Astrocyte (in vitro differentiated cells and primary cell): ENCODE measurements around the gene ATRN. TPM values are rescaled to one million over a fixed set of nuclear protein-coding genes. Genes with fewer than 3 reads are reported as not detected.

Experiments
- DNase-seq: peaks from one replicate; pipeline ENCODE4 v3.0.0-alpha.2; 2010; ENCODE audit warnings: low read depth
- FAIRE-seq: peaks from 2 replicates; lab custom pipeline; 2011; peaks lifted over from hg19 to GRCh38; lab: Jason Lieb, UNC
- H2AFZ ChIP-seq: 2 replicates; pipeline ENCODE4 v1.6.0; 2012; ENCODE audit warnings: low read depth, low read length, inconsistent platforms
- H3K27ac ChIP-seq: 2 replicates; pipeline ENCODE4 v1.5.1; 2011; ENCODE audit warnings: low read depth, low read length, inconsistent platforms
- H3K27me3 ChIP-seq: 2 replicates; pipeline ENCODE4 v1.6.0; 2011; ENCODE audit warnings: low read length, inconsistent platforms; ENCODE audit not compliant: insufficient read depth
- H3K36me3 ChIP-seq: 2 replicates; pipeline ENCODE4 v1.5.1; 2011; ENCODE audit warnings: low read length, inconsistent platforms; ENCODE audit not compliant: insufficient read depth
- H3K4me1 ChIP-seq: 2 replicates; pipeline ENCODE4 v1.5.1; 2011; ENCODE audit warnings: low read length, inconsistent platforms; ENCODE audit not compliant: insufficient read depth
- H3K4me2 ChIP-seq: 2 replicates; pipeline ENCODE4 v1.6.0; 2012; ENCODE audit warnings: low read length, inconsistent platforms
- H3K4me3 ChIP-seq: 2 replicates; pipeline ENCODE4 v1.5.1; 2011; ENCODE audit warnings: low read depth, mild to moderate bottlenecking, low read length, inconsistent platforms; ENCODE audit not compliant: insufficient read depth
- H3K79me2 ChIP-seq: 2 replicates; pipeline ENCODE4 v1.6.0; 2012; ENCODE audit warnings: mild to moderate bottlenecking, low read length, inconsistent platforms; ENCODE audit not compliant: insufficient read depth
- H3K9ac ChIP-seq: 2 replicates; pipeline ENCODE4 v1.6.0; 2012; ENCODE audit warnings: mild to moderate bottlenecking, low read length, inconsistent platforms
- H3K9me3 ChIP-seq: 2 replicates; pipeline ENCODE4 v1.5.1; 2012; ENCODE audit warnings: low read depth, mild to moderate bottlenecking, low read length, inconsistent platforms; ENCODE audit not compliant: insufficient read depth
- H4K20me1 ChIP-seq: 2 replicates; pipeline ENCODE4 v1.6.0; 2012; ENCODE audit warnings: low read length, inconsistent platforms; ENCODE audit not compliant: insufficient read depth
- H3K27ac Mint-ChIP-seq: one replicate; pipeline ENCODE4 v1.8.0; 2021; ENCODE audit warnings: mild to moderate bottlenecking, mixed read lengths; ENCODE audit not compliant: unreplicated experiment
- H3K27me3 Mint-ChIP-seq: one replicate; pipeline ENCODE4 v1.8.0; 2021; ENCODE audit warnings: low read depth, mixed read lengths; ENCODE audit not compliant: unreplicated experiment
- H3K36me3 Mint-ChIP-seq: one replicate; pipeline ENCODE4 v1.8.0; 2021; ENCODE audit warnings: low read depth, mixed read lengths; ENCODE audit not compliant: unreplicated experiment
- H3K4me1 Mint-ChIP-seq: one replicate; pipeline ENCODE4 v1.8.0; 2021; ENCODE audit warnings: low read depth, mixed read lengths; ENCODE audit not compliant: unreplicated experiment
- H3K4me3 Mint-ChIP-seq: one replicate; pipeline ENCODE4 v1.8.0; 2021; ENCODE audit warnings: mild to moderate bottlenecking, moderate library complexity, mixed read lengths; ENCODE audit not compliant: unreplicated experiment
- H3K9me3 Mint-ChIP-seq: one replicate; pipeline ENCODE4 v1.8.0; 2021; ENCODE audit warnings: mild to moderate bottlenecking, mixed read lengths; ENCODE audit not compliant: unreplicated experiment
- CTCF ChIP-seq: IDR thresholded peaks from 2 replicates; pipeline ENCODE4 v1.5.1; 2011; ENCODE audit warnings: low read depth, mild to moderate bottlenecking, inconsistent platforms, low read length, moderate library complexity; ENCODE audit not compliant: insufficient read depth
- EZH2 ChIP-seq: IDR thresholded peaks from 2 replicates; pipeline ENCODE4 v1.6.1; 2012; ENCODE audit warnings: mild to moderate bottlenecking, low read length, inconsistent platforms; ENCODE audit not compliant: insufficient read depth
- total RNA-seq: library from RNA; stranded (reverse); gene quantifications from 2 replicates; pipeline ENCODE4 v1.2.1, GENCODE V29; 2021

Gene ATRN
- total RNA-seq, 1 donor from 2014 or later: 33.8 TPM

- DNase-seq (no peak), FAIRE-seq (no peak)
- peaks cover under 1% of the 10 kb centered on the region for H3K9me3 Mint-ChIP-seq
- TF ChIP-seq EZH2 (no peak), CTCF (no peak)
- H3K4me3 ChIP-seq: no peak overlapping the region
- H2AFZ ChIP-seq: no peak overlapping the region
- no peaks in the 10 kb centered on the region for H3K36me3 ChIP-seq
- H3K4me1 ChIP-seq: no peaks in the 10 kb centered on the region
- H3K27me3 ChIP-seq: no peaks in the 10 kb centered on the region
- H4K20me1 ChIP-seq: peaks cover 6% of the 10 kb centered on the region
- no peak overlapping the region for H3K27ac ChIP-seq
- no peaks in the 10 kb centered on the region for H3K4me1 Mint-ChIP-seq
- peaks cover 9% of the 10 kb centered on the region for H3K79me2 ChIP-seq
- H3K4me2 ChIP-seq: no peak overlapping the region
- no peaks in the 10 kb centered on the region for H3K27me3 Mint-ChIP-seq
- no peak overlapping the region for H3K9ac ChIP-seq
- no peaks in the 10 kb centered on the region for H3K36me3 Mint-ChIP-seq
- no peaks in the 10 kb centered on the region for H3K9me3 ChIP-seq
- no peak overlapping the region for H3K27ac Mint-ChIP-seq
- no peak overlapping the region for H3K4me3 Mint-ChIP-seq
These were observed 32.1 kb downstream of the ATRN start for GRCh38 chr20:3502878-3503277.

GRCh38 chr20:3505148-3505547 is 34.3 kb downstream of the ATRN start:
- Mint-ChIP-seq H3K27me3 (no peaks in the 10 kb centered on the region), H3K4me1 (no peaks in the 10 kb centered on the region), H3K9me3 (no peaks in the 10 kb centered on the region), H3K4me3 (no peak overlapping the region), H3K27ac (no peak overlapping the region), H3K36me3 (no peaks in the 10 kb centered on the region)
- Histone ChIP-seq H3K4me3 (no peak overlapping the region), H3K4me2 (no peak overlapping the region), H3K79me2 (peaks cover 12% of the 10 kb centered on the region), H3K36me3 (no peaks in the 10 kb centered on the region), H3K27ac (no peak overlapping the region), H3K4me1 (no peaks in the 10 kb centered on the region), H3K9ac (no peak overlapping the region), H2AFZ (no peak overlapping the region), H3K27me3 (no peaks in the 10 kb centered on the region), H3K9me3 (no peaks in the 10 kb centered on the region), H4K20me1 (peaks cover 8% of the 10 kb centered on the region)
- FAIRE-seq: no peak
- TF ChIP-seq CTCF: no peak
- no peak for TF ChIP-seq EZH2
- no peak for DNase-seq

- H4K20me1 ChIP-seq: peaks cover 11% of the 10 kb centered on the region
- no peaks in the 10 kb centered on the region for H3K9me3 ChIP-seq
- H3K27ac ChIP-seq: no peak overlapping the region
- no peaks in the 10 kb centered on the region for H3K4me1 Mint-ChIP-seq
- H3K4me3 ChIP-seq: no peak overlapping the region
- H3K27ac Mint-ChIP-seq: no peak overlapping the region
- H3K9ac ChIP-seq: no peak overlapping the region
- FAIRE-seq (no peak), DNase-seq (no peak)
- peaks cover 6% of the 10 kb centered on the region for H3K79me2 ChIP-seq
- TF ChIP-seq EZH2 (no peak), CTCF (no peak)
- H3K9me3 Mint-ChIP-seq: no peaks in the 10 kb centered on the region
- H2AFZ ChIP-seq: no peak overlapping the region
- H3K27me3 ChIP-seq: no peaks in the 10 kb centered on the region
- no peaks in the 10 kb centered on the region for H3K36me3 ChIP-seq
- H3K4me1 ChIP-seq: no peaks in the 10 kb centered on the region
- no peaks in the 10 kb centered on the region for H3K36me3 Mint-ChIP-seq
- no peak overlapping the region for H3K4me3 Mint-ChIP-seq
- H3K4me2 ChIP-seq: no peak overlapping the region
- no peaks in the 10 kb centered on the region for H3K27me3 Mint-ChIP-seq
These were observed 38.2 kb downstream of the ATRN start for GRCh38 chr20:3509064-3509463.
